HG03066 (cell line): Measurements from ENCODE around the gene CLDN20.

Experiments used
- ATAC-seq: cut with Tn5 transposase; IDR thresholded peaks from one replicate; pipeline ENCODE4 v1.9.1; 2021; ENCODE audit warnings: low read depth; ENCODE audit not compliant: unreplicated experiment

The CLDN20 gene

DNA sequence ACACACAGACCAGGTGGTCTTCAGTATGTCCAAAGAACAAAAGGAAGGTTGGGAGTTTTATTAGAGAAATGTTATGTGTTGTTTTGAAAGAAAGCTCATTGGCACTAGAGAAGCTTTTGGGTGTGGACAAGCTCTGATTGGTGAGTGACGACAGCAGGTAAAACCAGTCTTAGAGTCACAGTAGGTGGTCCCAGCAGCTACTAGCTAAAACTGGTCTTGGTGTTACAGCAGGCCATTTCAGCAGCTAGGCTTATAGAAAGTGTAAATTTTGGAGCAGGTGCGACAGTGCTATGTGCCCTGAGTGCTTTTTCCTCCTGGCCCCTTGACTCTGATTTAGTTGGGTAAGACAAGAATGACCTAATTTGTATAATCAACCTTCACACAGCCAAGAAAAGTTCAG lies 3.6 kb downstream of the CLDN20 start:
- no peak for ATAC-seq

DNA sequence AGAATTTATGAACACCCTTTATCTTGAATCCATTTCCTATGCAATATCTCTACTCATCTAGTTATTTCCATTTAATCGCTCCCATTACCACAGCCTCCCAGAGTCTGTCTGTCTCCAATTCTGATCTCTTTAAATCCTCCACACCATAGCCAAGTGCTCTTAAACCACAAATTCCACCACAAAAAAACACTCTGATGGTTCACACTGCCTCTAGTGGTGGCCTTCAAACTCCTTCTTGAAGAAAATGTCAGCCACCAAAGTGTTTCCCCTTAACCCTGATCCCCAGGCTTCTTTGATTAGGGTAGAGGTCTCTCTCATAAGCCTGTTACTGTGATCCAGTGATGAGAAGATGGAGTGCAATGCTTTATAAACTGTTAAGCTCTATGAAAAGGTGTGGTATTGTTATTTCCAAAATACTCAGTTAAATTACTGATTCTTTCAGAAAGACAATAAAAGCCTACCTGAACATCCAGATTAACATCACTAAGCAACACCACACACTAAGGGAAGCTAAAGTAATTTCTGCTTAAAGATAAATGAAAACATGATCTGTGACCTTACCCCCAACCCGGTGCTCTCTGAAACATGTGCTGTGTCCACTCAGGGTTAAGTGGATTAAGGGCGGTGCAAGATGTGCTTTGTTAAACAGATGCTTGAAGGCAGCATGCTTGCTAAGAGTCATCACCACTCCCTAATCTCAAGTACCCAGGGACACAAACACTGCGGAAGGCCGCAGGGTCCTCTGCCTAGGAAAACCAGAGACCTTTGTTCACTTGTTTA lies 4.5 kb downstream of the CLDN20 start:
- ATAC-seq: peak; percentile 59

DNA sequence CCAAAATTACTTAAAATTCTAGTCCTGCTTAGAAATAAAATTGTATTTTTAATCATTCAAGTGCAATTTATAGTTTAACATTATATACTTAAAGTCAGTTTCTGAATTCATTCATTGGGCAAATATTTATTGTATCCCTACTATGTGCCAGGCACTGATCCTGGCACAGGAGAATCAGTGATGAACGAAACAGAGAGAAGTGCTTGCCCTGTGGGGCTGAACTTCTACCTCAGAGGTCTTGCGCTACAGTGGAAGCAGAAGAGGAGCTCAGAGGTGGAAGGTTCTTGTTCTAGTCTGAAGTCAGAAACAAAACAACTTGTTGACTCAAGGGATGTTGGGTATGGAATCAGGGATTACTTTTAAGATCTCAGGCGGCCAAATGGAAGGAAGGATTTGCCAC lies 6.0 kb downstream of the CLDN20 start:
- no peak for ATAC-seq

DNA sequence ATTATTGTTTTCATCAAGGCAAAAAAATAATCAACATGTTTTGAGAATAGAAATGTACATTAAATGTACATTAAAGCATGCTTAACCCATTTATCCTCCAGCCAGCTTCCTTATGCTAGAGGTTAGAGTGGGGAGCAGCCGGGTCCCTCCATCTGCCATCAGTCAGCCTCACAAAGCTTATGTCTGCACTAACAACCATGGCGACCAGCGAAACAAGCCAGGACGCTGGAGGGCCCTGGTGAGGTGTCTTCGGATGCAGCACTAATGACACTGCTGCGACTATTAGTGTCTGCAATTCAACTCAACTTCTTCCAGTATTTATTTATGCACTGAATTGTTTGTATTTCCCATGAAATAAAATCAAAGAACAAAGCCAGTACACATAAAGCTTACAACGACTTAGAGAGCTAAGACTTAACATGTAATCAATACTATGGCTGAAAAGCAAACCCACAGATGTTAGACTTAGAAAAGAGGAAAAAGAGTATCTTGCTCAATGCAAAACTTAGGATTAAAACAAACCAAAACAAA lies 6.8 kb downstream of the CLDN20 start:
- ATAC-seq: no peak

DNA sequence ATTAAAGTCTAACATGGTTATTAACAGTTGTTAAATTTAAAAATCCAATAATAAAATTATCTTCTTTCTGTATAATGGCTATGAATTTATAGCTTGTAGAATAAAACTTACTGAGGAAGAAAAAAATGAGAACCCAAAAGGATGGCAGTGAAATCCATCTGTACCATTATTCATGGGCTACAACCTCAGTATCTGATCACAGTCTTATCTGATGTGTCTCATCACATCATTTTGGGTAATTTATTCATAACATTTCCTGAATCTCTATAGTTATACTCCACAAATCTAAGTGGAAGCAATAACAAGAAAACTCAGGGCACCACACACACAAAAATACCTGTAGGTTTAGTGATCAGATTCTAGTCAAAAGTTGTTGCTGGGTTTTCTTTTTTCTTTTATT lies 7.3 kb downstream of the CLDN20 start:
- ATAC-seq: no peak

DNA sequence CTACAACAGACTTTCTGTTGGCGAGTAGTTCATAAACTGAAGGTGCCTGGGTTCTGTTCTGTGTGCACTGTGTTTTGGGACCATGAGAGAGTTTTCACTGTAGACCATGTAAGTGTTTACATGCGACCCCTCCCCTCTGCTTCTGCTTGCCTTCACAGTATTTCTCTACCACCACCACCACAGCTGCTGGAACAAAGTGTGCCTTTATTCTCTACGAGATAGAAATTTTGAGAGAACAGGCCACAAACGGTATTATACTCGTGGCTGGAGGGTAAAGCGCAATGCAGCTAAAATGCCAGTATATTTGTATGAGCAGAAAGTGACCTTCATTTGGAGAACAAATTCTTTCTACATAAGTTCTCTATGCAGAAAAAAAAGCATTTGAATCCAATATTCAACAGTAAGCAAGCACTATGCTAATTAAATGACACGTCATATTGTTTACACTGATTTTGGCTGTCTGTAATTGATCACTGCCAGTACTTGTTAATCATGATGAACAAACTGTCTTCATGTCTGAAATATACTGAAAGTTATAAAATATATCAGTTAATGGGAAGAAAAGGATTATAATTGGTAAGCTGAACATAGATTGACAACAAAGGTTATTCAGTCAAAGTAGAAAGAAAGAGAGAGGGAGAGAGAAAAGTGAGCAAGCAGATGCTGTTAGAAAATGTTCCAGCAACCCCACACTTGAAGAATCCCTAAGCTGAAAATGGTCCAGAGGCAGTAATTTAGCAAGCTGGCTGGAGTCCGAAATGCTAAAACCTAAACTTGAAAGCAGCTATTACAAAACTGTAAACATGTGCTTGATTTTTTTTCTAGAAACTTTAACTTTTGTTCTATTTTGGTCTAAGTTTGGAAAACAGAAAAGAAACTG lies 8.8 kb downstream of the CLDN20 start:
- no peak for ATAC-seq

DNA sequence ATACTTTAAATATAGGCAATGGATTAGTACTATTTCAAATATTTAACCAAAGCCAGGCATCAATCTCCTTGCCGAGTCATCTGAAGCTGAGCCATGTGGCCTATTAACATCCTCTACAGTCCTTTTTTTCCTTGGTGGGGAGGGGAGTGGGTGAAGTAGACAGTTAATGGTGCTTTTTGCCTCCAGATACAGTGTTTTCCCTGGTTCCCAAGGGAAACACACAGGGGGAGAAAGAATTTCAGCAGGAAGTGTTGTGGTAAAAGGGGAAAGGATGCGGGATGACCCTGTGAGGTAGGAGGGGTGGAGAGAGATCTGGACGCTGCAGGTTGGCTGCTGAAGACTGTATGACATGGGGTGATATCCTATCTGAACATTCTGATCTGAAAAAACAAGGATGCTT lies 9.6 kb downstream of the CLDN20 start:
- ATAC-seq: no peak

DNA sequence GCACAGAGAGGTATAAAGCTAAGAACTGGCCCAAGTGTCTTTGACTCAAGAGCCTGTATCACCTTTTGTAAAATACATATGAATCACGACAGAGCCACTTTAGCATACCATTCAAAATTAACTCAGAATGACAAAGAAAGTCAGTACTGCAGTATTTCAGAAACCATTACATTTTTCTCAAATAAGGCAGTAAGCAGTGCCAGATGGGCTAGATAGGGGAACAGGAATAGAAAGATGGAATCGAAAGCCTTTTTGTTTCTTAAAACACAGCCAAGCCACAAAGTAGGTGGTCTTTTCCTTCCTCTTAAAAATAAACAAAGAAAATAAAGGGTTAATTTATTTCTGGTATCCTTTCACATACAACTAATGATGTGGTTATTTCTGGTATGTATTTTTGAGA lies 10.3 kb downstream of the CLDN20 start:
- ATAC-seq: no peak

DNA sequence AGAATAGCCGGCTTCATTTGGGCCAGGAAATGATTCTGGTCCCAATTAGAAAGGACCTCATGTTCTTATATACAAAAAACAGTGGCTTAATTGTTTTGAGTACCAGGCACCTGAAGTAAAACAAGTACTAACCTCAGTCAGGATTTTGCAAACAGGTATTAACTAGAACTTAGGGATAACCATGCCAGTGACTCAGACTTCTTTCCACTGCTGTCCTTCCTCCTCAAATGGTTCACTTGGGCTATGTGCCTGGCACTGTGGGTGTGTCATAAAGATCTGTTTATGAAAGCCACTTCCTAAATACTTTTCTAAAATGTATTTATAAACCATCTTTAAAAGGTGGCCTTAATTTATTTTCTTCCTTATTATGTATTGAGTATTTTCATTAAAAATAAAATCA lies 10.7 kb downstream of the CLDN20 start:
- no peak for ATAC-seq

DNA sequence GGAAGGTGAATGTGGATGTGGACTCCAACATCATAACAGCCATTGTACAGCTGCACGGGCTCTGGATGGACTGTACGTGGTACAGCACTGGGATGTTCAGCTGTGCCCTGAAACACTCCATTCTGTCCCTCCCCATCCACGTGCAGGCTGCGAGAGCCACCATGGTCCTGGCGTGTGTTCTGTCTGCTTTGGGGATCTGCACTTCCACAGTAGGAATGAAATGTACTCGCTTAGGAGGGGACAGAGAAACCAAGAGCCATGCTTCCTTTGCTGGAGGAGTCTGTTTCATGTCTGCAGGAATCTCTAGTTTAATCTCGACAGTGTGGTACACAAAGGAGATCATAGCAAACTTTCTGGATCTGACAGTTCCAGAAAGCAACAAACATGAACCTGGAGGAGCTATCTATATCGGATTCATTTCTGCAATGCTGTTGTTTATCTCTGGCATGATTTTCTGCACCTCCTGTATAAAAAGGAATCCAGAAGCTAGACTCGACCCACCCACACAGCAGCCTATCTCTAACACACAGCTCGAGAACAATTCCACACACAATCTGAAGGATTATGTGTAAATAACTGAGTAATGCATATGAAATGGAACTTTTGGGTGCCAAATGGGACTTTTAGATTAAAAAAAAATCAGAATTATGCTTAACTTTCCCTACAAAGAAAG lies 12.1 kb downstream of the CLDN20 start:
- no peak for ATAC-seq

DNA sequence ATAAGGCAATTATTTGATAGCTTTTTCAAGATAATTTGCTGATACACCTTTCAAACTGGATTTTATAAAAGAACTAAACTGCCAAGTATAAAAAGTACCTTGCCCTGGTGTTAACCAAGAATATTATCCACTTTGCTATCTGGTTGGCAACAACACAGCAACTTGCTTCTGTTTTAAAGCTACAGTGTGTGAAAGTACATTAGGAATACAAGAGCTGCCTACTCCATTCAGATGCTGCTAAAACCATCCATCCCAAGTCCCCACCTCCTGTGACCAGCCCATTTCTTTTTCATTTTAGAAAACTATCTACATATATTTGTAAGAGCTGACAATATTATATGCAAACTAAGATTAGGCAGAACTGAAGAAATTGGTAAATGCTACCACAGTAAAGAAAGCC lies 12.8 kb downstream of the CLDN20 start:
- no peak for ATAC-seq

DNA sequence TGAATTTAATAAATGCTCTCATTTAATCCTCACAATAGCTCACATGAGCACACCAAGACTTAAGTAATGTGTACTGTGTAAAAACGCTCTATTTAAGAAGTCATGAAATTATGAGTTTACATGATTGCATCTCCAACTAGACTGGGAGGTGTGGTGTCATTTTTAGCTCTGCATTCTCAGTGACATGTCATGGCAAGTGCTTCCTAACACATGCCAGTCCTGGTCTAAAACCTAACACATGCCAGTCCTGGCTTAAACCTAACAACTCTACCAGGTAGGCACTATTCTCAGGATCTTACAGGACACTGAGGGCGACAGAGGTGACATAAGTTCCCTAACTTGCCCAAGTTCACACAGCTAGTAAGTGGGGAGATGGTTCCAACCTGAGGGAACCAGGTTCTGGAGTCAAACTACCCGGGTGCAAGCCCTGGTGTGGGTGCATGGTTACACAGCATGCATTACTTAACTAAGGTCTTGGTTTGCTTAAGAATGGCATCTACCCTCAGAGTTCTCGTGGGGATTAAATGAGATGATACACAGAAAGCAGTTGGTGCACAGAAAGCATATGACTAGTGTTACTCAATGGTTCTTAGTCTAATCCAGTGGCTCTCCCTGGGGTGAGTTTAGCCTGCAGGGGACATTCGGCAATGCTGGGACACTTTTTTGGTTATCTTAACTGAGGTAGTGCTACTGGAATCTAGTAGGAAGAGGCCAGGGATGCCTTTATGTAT lies 14.7 kb downstream of the CLDN20 start:
- ATAC-seq: no peak

DNA sequence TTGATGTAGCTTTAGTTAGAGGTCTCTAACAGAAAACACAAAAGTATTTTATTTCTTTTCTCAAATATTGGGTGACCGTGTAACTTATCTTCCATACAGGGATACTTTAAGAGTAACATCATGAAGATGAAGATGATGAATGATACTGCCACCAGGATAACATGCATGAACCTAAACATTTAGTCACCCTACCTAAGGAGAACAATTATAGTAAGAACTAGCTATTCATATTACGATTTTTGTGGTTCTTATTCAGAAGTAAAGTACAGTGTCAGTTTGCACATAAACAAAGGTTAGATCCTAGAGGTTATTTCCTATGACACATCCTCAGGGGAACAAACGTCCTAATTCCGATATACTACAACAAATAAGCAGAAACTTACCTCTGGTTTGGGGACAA lies 21.0 kb downstream of the CLDN20 start:
- no peak for ATAC-seq

DNA sequence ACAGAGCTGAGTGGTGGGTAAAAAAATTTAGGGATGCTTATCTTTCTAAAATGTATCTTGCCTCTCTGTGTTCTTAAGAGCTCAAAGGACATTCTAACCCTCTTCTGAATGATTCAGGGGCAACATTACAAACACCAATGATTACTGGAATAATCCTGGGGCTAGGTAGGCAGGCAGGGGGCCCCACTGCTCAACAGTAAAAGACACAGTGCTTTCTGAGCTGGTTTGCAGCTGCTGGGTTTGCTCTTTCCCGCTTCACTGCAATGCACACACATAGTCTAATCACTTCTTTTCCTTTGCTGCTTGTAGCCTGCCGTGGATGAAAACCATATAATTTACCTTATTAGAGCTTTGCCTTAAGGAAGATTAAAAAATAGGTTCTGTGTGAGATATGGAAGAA lies 23.9 kb downstream of the CLDN20 start:
- no peak for ATAC-seq

DNA sequence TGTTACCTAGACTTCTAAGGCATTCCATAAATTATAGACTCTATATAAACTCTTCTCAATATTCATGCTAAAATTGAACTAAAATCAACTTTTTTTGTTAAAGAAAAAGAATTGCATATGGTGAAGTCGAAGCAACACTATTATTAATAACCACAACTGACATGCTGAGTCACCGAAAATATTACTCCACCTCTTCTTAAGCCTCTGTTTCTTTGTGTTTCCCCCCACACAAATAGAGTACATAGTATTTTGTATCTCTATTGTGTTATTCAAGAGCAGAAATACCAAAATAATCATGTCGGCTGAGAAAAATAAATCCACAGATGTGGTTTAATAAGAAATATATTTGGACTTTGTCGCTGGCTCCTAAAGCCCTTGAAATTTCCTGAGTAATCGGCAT lies 26.7 kb downstream of the CLDN20 start:
- no peak for ATAC-seq

DNA sequence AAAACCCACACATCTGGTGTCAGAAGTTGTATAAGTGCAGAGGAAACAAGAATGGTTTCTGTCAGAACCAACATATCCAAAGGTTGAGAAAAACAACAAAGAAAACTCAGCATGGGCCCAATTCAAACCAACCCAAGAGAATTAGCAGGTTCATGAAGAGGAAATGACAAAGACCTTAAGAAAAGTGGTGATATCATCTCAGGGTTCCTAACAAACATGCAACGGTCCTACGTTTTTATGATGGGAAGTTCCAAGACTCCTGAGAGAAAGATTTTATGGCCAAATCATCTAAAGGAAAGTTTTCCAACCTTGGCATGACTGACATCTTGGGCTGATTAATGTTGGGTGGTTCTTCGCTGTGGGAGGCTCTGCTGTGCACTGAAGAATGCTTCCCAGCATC lies 27.5 kb downstream of the CLDN20 start:
- no peak for ATAC-seq

DNA sequence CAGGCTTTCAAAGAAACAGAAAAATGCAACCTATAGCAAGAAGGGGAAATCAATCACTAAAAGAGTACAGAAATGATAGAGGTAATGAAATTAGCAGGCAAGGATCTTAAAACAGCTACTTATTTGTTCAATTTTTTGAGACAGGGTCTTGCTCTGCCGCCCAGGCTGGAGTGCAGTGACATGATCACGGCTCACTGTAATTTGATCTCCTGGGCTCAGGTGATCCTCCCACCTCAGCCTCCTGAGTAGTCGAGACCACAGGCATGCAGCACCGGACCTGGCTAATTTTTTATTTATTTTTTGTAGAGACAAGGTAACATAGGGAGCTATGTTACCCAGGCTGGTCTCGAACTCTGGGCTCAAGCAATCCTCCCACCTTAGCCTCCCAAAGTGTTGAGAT lies 28.9 kb downstream of the CLDN20 start:
- no peak for ATAC-seq

DNA sequence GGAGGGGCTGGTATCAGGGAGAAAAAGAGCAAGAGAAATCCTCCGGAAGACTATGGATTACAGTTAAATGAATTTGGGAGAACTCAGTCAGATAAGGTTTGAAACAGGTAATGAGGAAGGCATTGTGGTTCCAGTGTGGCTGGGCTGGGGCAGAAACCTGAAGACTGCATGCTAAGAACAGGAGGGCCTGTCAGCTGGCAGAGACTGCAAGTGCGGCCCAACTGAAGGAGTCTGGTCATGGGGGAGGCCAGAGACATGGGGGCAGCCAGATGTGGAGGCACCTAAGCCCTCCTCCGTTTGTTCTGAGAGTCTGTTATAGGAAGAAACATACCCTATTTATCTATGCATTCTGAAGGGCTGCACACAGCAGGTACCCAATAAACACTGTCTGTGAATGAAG lies 33.9 kb downstream of the CLDN20 start:
- ATAC-seq: no peak

DNA sequence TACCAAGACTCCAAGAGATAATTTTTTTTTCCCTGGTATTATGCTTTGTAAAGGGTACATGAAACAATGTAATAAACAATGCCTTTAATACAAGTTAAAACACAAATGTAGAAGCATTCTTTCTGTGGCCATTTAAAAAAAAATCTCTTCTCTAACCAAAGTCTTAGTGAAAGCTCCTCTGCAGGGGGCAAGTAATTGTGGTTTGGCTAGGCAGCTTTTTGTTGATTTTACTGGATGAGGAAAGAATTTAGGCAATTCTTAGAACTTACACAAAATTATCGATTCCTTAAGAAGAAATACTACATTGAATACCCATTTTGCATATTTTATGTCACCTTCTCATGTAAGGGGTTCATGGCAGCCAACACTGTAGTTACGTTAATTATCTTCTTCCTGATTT lies 38.1 kb downstream of the CLDN20 start:
- ATAC-seq: no peak

DNA sequence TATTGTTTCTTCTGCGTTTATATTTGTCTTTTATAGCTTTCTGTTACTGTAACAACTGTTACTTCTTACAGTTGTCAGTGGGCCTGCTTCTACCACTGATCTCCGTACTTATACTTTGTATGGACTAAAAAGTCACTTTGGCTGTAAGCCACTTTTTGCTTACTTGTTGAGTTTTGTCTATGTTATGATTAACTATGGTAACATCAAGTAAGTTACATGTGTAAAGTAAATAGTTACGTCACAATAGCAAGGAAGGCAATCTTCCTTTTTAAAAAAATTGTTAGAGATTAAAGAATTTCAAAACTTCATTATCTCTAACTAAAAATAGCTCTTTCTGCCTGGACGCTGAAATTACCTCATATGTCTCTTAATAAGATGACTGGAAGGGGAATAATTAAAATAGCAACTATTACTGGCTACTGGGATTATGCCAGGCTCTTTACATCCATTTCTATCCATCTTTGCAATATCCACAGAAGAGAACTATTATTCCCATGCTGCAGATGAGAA lies 39.6 kb downstream of the CLDN20 start:
- ATAC-seq: no peak
